VCaP (cell line): Measurements from ENCODE around the gene ELOA.

Source experiments
- H3K27ac ChIP-seq: fragments of 450-650 bp; 2 replicates; pipeline ENCODE4 v1.5.1; 2017
- TF ChIP-seq, protein P1 (sequence below): fragments of 450-650 bp; conservative IDR thresholded peaks from 2 replicates; pipeline ENCODE4 v1.5.1; 2017; ENCODE audit warnings: mild to moderate bottlenecking, moderate library complexity

The ELOA gene, protein sequence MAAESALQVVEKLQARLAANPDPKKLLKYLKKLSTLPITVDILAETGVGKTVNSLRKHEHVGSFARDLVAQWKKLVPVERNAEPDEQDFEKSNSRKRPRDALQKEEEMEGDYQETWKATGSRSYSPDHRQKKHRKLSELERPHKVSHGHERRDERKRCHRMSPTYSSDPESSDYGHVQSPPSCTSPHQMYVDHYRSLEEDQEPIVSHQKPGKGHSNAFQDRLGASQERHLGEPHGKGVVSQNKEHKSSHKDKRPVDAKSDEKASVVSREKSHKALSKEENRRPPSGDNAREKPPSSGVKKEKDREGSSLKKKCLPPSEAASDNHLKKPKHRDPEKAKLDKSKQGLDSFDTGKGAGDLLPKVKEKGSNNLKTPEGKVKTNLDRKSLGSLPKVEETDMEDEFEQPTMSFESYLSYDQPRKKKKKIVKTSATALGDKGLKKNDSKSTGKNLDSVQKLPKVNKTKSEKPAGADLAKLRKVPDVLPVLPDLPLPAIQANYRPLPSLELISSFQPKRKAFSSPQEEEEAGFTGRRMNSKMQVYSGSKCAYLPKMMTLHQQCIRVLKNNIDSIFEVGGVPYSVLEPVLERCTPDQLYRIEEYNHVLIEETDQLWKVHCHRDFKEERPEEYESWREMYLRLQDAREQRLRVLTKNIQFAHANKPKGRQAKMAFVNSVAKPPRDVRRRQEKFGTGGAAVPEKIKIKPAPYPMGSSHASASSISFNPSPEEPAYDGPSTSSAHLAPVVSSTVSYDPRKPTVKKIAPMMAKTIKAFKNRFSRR

DNA sequence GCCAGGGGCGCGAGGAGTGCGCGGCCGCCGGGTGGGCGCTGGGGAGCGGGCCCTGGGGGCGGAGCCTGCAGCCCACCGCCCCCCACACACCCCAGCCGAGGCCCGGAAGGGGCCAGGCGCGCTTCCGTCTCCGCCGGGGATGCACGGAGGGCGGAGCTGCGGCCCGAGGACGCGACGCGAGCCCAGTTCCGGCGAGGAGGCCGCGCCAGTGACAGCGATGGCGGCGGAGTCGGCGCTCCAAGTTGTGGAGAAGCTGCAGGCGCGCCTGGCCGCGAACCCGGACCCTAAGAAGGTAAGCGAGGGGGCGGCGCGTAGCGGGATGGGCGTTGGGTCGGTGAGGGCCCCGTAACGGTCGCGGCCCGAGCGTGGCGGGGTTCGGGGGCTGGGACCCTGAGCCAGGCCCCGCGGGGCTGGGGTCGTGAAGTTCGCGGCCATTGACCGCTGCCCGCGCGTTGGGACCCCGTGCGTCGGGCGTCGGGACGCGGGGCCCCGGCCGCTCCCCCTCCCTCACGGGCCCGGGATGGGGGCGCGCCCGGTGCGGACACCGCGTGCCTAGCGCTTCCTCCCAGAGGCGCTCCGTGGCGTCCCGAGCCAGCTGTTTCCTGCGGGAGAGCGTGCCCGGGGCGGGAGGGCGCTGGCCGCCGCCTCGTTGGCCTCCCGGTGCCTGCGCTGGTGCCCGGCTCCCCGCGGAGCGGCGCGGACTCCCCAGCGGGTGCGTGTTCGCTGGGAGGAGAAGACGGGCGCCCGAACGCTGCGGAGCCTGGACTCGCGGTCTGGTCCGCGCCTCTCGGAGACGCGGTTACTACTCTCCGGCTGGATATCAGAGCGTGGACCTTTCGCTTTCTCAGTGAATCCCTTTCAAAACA, at the start of gene ELOA:
Gene ELOA, plus strand, starts transcription at position 185 of the 866 bp plus-strand sequence. Its CDS starts 33 bp downstream, at position 218.
- TF ChIP-seq, protein P1, sequence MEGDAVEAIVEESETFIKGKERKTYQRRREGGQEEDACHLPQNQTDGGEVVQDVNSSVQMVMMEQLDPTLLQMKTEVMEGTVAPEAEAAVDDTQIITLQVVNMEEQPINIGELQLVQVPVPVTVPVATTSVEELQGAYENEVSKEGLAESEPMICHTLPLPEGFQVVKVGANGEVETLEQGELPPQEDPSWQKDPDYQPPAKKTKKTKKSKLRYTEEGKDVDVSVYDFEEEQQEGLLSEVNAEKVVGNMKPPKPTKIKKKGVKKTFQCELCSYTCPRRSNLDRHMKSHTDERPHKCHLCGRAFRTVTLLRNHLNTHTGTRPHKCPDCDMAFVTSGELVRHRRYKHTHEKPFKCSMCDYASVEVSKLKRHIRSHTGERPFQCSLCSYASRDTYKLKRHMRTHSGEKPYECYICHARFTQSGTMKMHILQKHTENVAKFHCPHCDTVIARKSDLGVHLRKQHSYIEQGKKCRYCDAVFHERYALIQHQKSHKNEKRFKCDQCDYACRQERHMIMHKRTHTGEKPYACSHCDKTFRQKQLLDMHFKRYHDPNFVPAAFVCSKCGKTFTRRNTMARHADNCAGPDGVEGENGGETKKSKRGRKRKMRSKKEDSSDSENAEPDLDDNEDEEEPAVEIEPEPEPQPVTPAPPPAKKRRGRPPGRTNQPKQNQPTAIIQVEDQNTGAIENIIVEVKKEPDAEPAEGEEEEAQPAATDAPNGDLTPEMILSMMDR = no peak
- H3K27ac ChIP-seq = peak within 1 kb of the TSS; percentile 93

DNA sequence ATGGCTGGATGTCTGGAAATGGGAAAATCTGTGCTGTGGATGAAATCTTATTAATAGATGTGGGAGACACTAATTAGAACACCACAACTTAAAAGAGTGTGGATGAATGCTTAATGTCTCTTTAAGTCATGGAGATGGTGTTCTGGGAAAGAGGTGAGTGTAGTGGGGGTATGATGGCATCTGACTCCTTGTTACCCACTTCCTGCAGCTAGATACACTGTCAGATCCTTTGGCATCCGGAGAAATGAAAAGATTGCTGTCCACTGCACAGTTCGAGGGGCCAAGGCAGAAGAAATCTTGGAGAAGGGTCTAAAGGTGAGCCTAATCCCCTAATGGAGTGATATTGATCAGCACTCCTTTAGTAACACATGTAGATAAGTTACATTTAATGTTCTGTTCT, 49.7 kb upstream of the ELOA start:
- TF ChIP-seq, protein P1 = no peak
- H3K27ac ChIP-seq = peak overlapping the region; percentile 86; the same call in 1 of the 2 replicates

DNA sequence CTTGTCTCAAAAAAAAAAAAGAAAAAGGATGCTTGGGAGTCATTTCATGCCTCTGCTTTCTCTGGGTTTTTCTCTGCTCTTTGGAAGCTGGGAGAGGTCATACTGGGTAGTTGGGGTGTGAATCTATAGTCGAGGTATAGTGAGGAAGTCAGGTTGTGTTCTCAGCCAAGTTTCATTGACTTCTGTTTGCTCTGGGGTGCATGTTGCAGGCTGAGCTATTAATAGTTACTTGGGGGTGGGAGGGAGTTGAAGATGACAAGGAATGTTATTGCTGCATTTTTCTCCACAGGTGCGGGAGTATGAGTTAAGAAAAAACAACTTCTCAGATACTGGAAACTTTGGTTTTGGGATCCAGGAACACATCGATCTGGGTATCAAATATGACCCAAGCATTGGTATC, 48.9 kb upstream of the ELOA start:
- TF ChIP-seq, protein P1 = no peak
- peak overlapping the region; percentile 86; the same call in 1 of the 2 replicates for H3K27ac ChIP-seq

DNA sequence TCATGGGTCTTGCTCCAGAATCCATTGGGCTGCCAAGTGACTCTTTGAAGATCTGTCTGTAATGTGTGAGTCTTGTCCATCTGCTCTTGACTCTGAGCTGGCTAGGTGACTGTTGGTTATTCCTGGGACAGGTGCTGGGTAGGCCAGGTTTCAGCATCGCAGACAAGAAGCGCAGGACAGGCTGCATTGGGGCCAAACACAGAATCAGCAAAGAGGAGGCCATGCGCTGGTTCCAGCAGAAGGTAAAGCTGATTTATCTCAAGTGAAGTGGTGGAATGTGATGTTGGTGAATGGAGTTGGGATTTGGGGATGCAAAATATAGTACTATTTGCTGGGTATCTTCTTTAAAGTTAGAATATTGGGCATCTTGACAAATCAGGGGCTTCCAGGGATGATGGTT, 47.6 kb upstream of the ELOA start:
- peak overlapping the region; percentile 10; the same call in 1 of the 2 replicates for H3K27ac ChIP-seq
- TF ChIP-seq, protein P1 = no peak

DNA sequence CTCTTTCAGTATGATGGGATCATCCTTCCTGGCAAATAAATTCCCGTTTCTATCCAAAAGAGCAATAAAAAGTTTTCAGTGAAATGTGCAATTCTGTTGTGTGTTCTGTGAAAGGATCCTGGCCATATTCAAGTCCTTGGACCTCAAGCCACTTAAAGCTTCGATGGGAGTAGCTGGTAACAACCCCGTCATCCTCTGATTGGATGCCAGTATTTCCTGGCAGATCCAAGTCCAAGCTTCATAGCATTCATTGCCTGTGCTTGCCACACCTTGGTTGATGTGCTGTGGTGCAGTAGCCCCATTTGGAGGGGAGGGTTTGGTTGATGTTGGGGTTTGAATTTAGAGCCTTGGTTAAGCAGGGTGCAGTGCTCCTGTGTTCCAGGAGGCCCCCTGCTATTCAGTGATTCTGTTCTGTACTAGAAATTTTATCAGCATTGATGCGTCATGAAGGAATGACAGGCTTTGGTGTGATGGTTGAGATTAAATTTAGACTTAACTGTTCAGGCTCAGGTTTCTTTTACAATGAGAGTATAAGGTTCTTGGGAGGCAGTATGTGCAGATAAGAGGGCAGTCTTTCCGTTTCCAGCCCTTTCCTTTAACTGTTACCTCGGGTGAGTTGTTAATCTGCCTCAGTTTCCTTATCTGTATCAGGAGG, 46.8 kb upstream of the ELOA start:
- TF ChIP-seq, protein P1 = no peak
- H3K27ac ChIP-seq = no peak overlapping the region

DNA sequence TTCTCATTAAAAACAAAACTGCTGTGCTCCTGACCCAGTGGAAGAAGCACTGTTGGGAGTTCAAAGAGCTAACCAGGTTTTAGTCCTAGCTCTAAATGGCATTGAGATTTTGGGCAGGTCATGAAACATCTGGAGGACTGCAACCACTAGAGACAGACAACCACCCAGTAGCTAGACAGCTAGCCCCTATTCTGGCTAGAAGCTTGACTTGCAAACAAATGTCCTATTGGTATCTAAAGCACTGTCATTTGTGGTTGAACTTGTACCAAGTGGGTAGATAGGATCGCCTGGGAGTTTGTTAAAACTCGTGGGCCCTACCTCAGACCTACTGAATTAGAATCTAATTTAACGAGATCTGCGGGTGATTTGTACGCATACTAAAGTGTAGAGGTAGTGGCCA, 44.8 kb upstream of the ELOA start:
- TF ChIP-seq, protein P1 = no peak
- H3K27ac ChIP-seq = no peak overlapping the region
